SJSA1 (cell line): ENCODE measurements around the gene PHF1. TPM values are rescaled to one million over a fixed set of nuclear protein-coding genes. Genes with fewer than 3 reads are reported as not detected.

Experiments
- DNase-seq, 2 experiments: peaks; one replicate each; pipeline ENCODE4 v3.0.0-alpha.2; 2015 to 2020; ENCODE audit warnings: low spot score in 2 of 2, low read depth in 1 of 2
- H3K27ac ChIP-seq: fragments of 250-450 bp; sonication (Bioruptor Pico); 2 replicates; pipeline ENCODE4 v1.5.1; 2020; ENCODE audit warnings: mild to moderate bottlenecking, moderate library complexity
- H3K27me3 ChIP-seq: fragments of 250-450 bp; sonication (Bioruptor Pico); replicated peaks from 2 replicates; pipeline ENCODE4 v1.5.1; 2020; ENCODE audit warnings: mild to moderate bottlenecking, moderate library complexity
- H3K36me3 ChIP-seq: fragments of 250-450 bp; sonication (Bioruptor Pico); 2 replicates; pipeline ENCODE4 v1.5.1; 2020; ENCODE audit warnings: mild to moderate bottlenecking
- H3K4me1 ChIP-seq: fragments of 250-450 bp; sonication (Bioruptor Pico); replicated peaks from 2 replicates; pipeline ENCODE4 v1.6.1; 2021; ENCODE audit warnings: mild to moderate bottlenecking
- H3K4me3 ChIP-seq: fragments of 250-450 bp; sonication (Bioruptor Pico); 2 replicates; pipeline ENCODE4 v1.5.1; 2020; ENCODE audit warnings: mild to moderate bottlenecking
- H3K9me3 ChIP-seq: fragments of 250-450 bp; sonication (Bioruptor Pico); replicated peaks from 2 replicates; pipeline ENCODE4 v1.5.1; 2020; ENCODE audit warnings: mild to moderate bottlenecking
- total RNA-seq: library from RNA; depleted of rRNA; stranded (reverse); fragments of >200 nt; shearing (Covaris generic); gene quantifications from 2 replicates; pipeline ENCODE4 v1.2.3, GENCODE V29; 2014

PHF1 gene
- total RNA-seq, 1 experiment from 2014 or later, result 23.2 TPM

DNA sequence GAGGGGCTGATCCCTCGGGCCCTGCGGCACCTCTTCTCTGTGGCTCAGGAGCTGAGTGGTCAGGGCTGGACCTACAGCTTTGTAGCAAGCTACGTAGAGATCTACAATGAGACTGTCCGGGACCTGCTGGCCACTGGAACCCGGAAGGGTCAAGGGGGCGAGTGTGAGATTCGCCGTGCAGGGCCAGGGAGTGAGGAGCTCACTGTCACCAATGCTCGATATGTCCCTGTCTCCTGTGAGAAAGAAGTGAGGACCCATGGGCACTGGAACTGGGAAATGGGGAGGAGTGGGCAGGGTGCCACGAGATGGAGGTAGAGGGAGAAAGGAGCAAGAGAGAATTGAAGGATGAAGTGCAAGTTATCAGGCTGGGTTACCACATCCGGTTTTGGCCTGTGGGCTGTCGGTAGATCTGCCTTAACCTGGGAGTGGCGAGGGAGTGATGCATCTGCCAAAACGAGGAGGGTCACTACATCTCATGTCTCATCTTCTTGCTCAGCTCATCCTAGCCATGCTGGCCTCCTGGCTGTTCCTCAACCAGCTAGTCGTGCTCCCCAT lies 5.4 kb upstream of the PHF1 start:
- Histone ChIP-seq H3K4me1 (peaks cover 9% of the 10 kb centered on the region), H3K36me3 (peaks cover 95% of the 10 kb centered on the region), H3K27ac (no peak overlapping the region), H3K4me3 (no peak overlapping the region), H3K27me3 (no peaks in the 10 kb centered on the region), H3K9me3 (no peaks in the 10 kb centered on the region)
- DNase-seq, result no peak

DNA sequence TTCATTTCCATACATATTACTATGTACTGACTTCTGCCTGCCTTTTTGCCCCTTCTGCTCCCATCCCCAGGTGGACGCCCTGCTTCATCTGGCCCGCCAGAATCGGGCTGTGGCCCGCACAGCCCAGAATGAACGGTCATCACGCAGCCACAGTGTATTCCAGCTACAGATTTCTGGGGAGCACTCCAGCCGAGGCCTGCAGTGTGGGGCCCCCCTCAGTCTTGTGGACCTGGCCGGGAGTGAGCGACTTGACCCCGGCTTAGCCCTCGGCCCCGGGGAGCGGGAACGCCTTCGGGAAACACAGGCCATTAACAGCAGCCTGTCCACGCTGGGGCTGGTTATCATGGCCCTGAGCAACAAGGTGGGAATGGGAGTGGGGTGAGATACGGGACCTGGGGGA lies 4.7 kb upstream of the PHF1 start:
- Histone ChIP-seq H3K27ac (no peak overlapping the region), H3K4me3 (no peak overlapping the region), H3K27me3 (no peaks in the 10 kb centered on the region), H3K9me3 (no peaks in the 10 kb centered on the region), H3K4me1 (peaks cover 9% of the 10 kb centered on the region), H3K36me3 (peaks cover 88% of the 10 kb centered on the region)
- DNase-seq, result no peak

DNA sequence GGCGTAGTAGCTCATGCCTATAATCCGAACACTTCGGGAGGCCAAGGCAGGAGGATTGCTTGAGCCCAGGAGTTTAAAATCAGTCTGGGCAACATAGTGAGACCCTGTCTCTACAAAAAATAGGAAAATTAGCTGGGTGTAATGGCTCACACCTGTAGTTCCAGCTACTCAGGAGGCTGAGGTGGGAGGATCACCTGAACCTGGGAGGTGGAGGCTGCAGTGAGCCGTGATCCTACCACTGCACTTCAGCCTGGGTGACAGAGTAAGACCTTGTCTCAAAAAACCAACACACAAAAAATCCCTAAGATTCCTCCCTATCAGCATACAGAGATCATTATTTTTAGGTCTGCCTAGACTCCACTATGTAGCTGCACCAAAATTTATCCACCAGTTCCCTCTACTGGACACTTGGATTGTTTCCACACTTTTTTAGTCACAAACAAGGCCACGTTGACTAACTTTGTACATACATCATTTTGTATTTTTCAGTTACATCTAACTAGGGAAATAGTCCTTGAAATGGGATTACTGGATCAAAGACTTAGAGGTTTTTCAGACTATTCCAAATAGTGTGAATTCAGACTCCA lies 3.6 kb upstream of the PHF1 start:
- no peak for DNase-seq
- H3K27me3 ChIP-seq, result no peaks in the 10 kb centered on the region

DNA sequence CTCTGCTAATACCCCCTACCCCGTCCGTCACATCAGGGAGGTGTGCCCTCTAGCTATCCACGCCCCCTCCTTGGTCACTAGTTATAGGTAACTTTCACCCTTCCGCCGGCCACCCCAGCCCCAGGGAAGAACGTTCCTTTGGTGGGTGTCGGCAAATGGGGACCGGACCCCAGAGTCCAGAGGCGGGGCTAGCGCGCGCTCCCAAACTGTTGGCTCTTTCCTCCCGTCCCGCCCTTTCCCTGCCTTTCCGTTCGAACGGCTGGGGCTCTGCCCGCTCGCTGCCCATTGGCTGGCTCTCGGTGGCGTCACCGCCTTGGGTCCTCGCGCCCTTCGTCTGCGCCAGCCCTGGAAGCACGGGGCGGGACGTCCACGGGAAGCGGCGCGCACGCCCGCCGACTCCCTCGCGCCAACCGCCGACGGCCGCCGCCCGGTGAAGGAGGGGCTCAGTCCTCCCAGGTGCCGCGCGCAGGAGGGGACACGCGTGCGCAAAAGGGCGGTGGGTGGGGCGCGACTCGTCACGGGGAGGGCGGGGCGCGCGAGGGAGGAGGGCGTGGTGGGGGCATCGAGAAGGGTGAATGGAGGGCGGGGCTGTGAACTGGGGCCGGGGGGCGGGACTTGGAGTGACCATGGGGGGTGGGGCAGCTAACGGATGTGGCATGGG lies 634 bp upstream of the PHF1 start:
- Histone ChIP-seq H3K27ac (peak overlapping the region; percentile 85), H3K36me3 (peaks cover 76% of the 10 kb centered on the region), H3K27me3 (no peaks in the 10 kb centered on the region), H3K9me3 (no peaks in the 10 kb centered on the region), H3K4me1 (peaks cover 15% of the 10 kb centered on the region), H3K4me3 (peak overlapping the region; percentile 79)
- peak; percentile 98 for DNase-seq

More for the DNA sequence above, 3.6 kb upstream of the PHF1 start:
- Histone ChIP-seq H3K27ac (no peak overlapping the region), H3K36me3 (peaks cover 79% of the 10 kb centered on the region), H3K4me1 (peaks cover 15% of the 10 kb centered on the region), H3K9me3 (no peaks in the 10 kb centered on the region), H3K4me3 (no peak overlapping the region)

DNA sequence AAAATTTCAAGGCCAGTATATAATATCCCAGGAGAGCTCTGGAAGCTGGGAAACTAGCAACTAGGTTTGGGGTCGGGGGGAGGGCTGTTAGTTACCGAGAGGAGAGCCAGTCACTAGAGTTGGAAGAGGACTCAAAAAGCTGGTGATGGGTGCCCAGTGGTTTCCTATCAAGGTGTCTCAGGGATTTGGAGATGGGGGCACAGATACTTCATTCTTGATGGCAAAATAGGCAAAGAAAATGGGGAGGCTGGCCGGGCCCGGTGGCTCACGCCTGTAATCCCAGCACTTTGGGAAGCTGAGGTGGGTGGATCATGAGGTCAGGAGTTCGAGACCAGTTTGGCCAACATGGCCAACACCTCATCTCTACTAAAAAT lies 805 bp downstream of the PHF1 start:
- peak overlapping the region; percentile 85 for H3K27ac ChIP-seq
- DNase-seq, result no peak
- no peaks in the 10 kb centered on the region for H3K27me3 ChIP-seq
- peaks cover 28% of the 10 kb centered on the region for H3K4me1 ChIP-seq
- no peaks in the 10 kb centered on the region for H3K9me3 ChIP-seq
- H3K4me3 ChIP-seq, result peak overlapping the region; percentile 79
- H3K36me3 ChIP-seq, result peaks cover 75% of the 10 kb centered on the region

DNA sequence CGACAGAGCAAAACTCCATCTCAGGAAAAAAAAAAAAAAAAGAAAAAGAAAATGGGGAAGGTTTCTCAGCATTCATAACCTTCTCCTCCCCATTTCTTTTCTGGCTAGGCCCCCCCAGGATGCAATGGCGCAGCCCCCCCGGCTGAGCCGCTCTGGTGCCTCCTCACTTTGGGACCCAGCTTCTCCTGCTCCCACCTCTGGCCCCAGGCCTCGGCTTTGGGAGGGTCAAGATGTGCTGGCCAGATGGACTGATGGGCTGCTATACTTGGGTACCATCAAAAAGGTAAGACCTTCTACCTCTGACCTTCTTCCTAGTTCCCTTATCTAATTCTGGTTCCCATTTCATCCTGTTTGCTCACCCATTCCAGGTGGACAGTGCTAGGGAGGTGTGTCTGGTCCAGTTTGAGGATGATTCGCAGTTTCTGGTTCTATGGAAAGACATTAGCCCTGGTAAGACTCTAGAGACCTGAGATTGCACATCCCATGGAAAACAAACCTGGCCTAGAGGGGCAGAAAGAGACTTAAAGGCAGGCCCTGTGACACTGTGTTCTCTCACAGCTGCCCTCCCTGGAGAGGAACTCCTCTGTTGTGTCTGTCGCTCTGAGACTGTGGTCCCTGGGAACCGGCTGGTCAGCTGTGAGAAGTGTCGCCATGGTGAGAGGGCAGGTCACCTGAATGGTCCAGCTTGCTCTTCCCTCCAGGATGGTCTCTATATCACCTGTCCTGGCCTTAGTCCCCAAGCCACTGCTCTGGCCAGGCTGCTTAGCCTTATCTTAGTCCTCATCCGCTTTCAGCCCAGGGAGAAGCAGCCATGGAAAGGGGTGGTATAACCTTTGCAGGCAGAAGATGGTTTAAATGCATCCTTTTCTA lies 1.6 kb downstream of the PHF1 start:
- Histone ChIP-seq H3K4me1 (peaks cover 32% of the 10 kb centered on the region), H3K9me3 (no peaks in the 10 kb centered on the region), H3K27ac (no peak overlapping the region), H3K36me3 (peaks cover 70% of the 10 kb centered on the region), H3K27me3 (no peaks in the 10 kb centered on the region), H3K4me3 (no peak overlapping the region)
- DNase-seq, result no peak

DNA sequence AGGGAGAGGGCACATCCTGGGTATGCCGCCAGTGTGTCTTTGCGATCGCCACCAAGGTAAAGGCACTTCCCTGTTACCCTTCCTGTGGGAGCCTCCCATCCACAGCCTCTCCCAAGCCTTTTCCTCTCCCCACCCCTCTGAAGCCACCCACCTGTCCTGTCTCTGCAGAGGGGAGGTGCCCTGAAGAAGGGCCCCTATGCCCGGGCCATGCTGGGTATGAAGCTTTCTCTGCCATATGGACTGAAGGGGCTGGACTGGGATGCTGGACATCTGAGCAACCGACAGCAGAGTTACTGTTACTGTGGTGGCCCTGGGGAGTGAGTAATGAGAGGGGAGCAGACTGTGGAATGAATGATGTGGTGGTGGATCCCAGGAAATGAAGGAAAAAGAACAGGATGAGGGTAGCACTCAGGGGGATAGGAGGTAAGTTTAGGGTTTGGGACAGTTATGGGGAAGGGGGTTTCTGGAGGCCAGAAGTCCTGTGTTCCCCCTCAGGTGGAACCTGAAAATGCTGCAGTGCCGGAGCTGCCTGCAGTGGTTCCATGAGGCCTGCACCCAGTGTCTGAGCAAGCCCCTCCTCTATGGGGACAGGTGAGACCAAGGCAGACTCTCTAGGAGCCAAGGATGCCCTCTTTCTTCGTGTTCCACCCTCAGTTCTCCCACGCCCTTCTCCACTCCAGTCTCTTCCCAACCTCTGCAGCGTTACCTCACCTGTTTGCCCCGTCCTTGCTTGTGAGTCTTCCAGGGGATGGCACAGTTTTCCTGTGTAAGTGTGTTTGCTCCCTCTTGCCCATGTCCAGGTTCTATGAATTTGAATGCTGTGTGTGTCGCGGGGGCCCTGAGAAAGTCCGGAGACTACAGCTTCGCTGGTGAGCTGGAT lies 2.7 kb downstream of the PHF1 start:
- Histone ChIP-seq H3K36me3 (peaks cover 59% of the 10 kb centered on the region), H3K27ac (no peak overlapping the region), H3K9me3 (no peaks in the 10 kb centered on the region; the same call in 1 of the 2 replicates), H3K4me1 (peaks cover 34% of the 10 kb centered on the region), H3K4me3 (no peak overlapping the region), H3K27me3 (no peaks in the 10 kb centered on the region)
- DNase-seq, result no peak

DNA sequence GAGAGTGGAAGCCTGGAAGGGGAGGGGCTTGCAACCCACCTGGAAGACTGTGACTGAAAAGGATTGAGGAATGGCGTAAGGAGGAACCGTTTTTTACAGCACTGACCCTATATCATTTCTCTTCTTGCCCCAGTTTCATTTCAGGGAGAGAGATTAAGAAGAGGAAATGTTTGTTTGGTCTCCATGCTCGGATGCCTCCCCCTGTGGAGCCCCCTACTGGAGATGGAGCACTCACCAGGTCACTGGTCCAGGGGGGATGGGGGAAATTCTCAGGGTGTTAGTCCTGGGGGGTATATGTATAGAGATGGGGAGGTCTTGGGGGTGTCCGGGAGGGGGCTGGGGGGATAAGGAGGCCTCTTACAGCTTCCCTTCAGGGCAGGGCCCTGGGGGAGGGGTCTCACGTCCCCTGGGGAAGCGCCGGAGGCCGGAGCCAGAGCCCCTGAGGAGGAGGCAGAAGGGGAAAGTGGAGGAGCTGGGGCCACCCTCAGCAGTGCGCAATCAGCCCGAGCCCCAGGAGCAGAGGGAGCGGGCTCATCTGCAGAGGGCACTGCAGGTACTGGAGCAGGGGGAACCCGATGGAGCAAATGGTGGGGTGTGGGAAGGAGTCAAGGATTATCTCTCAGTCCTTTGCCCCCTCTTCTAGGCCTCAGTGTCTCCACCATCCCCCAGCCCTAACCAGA lies 3.9 kb downstream of the PHF1 start:
- H3K36me3 ChIP-seq, result peaks cover 49% of the 10 kb centered on the region
- no peaks in the 10 kb centered on the region; the same call in 1 of the 2 replicates for H3K9me3 ChIP-seq
- peaks cover 42% of the 10 kb centered on the region for H3K4me1 ChIP-seq
- H3K27me3 ChIP-seq, result no peaks in the 10 kb centered on the region
- H3K4me3 ChIP-seq, result no peak overlapping the region
- no peak for DNase-seq
- H3K27ac ChIP-seq, result no peak overlapping the region

DNA sequence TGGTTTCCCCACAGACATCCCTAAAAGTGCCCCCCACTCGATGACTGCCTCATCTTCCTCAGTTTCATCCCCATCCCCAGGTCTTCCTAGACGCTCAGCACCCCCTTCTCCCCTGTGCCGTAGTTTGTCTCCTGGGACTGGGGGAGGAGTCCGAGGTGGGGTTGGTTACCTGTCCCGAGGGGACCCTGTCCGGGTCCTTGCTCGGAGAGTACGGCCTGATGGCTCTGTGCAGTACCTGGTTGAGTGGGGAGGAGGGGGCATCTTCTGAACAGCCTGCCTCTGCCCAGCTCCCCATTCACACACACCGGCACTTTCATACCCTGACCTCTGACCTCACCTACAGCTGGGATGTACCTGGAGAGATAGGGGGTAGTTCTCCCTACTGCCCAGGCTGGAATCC lies 5.0 kb downstream of the PHF1 start:
- no peaks in the 10 kb centered on the region; the same call in 1 of the 2 replicates for H3K9me3 ChIP-seq
- H3K36me3 ChIP-seq, result peaks cover 44% of the 10 kb centered on the region
- no peak overlapping the region for H3K27ac ChIP-seq
- H3K4me3 ChIP-seq, result no peak overlapping the region
- DNase-seq, result no peak
- no peaks in the 10 kb centered on the region for H3K27me3 ChIP-seq
- H3K4me1 ChIP-seq, result peaks cover 39% of the 10 kb centered on the region

DNA sequence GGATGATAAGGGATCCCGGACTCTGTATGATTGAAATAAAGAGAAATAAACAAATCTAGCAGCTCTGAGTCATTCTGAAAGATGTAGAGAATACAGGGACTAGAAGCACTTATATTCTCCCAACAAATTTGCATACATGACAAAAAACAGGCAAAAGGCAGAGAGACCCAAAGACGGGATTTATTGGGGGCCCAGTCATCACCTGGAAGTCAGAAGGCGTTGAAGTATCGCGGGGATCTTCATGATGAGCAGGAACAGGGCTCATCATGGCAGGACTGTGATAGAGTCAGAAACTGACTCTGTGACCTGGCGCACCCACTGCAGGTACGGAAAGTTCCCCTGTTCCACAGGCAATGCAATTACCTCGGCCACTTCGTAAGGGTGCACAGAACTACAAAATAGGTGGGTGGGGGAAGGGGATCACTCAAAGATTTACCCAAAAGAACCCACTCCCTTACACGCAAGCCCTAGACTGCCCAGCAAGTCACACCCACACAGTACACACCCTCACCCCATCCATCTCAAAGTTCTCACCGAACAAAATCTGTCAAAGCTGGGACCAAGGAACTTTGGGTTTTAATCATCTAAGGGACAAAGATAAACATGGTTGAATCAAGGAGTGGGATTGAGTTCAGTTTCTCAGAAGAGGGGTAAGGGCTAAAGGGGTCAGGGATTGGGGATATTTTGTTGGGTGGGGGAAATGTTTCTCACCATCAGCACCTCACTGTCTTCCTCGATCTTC lies 5.7 kb downstream of the PHF1 start:
- H3K4me1 ChIP-seq, result peaks cover 36% of the 10 kb centered on the region
- peak in 1 of 2 experiments; percentile 21 for DNase-seq
- H3K27ac ChIP-seq, result peak overlapping the region; percentile 78
- no peaks in the 10 kb centered on the region for H3K27me3 ChIP-seq
- peak overlapping the region; percentile 52 for H3K4me3 ChIP-seq
- H3K36me3 ChIP-seq, result peaks cover 44% of the 10 kb centered on the region
- H3K9me3 ChIP-seq, result no peaks in the 10 kb centered on the region; the same call in 1 of the 2 replicates

DNA sequence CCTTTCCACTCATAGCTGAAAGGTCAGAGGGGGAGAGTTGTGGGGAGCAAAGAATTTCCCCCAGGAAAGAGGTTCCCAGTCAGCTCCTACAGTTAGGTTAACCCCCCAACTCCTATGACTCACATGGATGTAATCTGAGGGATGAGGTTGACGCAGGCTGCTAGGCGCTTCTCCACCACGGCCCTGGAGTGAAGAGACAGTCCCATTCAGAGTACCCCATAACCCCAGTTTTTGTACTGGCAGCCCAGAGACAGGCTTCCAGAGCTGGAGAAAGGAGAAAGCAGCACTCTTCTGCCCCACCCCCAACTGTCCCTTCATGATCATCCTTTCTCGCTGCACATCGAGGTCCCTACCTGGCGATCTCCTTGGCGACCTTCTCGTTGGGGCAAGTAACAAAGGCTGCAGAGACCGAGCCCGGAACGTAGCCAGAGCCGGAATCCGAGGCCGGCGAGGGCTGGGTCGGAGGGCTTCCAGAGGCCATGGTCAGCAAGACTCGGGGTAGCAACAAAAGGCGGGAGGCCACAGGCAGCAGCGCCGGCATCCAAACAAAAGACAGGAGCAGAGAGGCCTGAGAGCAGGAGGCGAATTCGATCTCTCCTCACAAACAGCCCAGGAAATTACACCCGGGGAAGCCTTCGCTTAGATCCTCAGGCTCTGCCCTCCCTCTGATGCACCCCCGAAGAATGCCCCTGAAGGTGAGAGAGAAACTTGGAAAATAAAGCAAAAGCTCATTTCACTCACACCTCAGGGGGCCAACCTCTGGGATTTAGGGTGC lies 6.5 kb downstream of the PHF1 start:
- DNase-seq, result peak; percentile 75 to 77
- Histone ChIP-seq H3K36me3 (peaks cover 42% of the 10 kb centered on the region), H3K27ac (peak overlapping the region; percentile 78), H3K4me3 (peak overlapping the region; percentile 52), H3K4me1 (peaks cover 33% of the 10 kb centered on the region), H3K9me3 (no peaks in the 10 kb centered on the region; the same call in 1 of the 2 replicates), H3K27me3 (no peaks in the 10 kb centered on the region)
